SK-N-SH (cell line): ENCODE measurements around the gene SLC17A5. TPM values are rescaled to one million over a fixed set of nuclear protein-coding genes. Genes with fewer than 3 reads are reported as not detected.

Source experiments
- CTCF ChIA-PET: fragments of 300-600, 350-600 bp; formaldehyde crosslinking; extraction: SDS; loops from one replicate; lab custom pipeline; 2021; lab: Yijun Ruan, JAX
- POLR2A ChIA-PET: fragments of 350-600 bp; sonication (Branson Sonifier 250); formaldehyde crosslinking; extraction: SDS; loops from one replicate; lab custom pipeline; 2020; ENCODE audit warnings: antibody characterized with exemption, inconsistent platforms; lab: Yijun Ruan, JAX
- DNase-seq: peaks from one replicate; pipeline ENCODE4 v3.0.0; 2012
- H2AFZ ChIP-seq: fragments of 200-600 bp; sonication (generic); 2 replicates; pipeline ENCODE4 v1.8.1; 2016; ENCODE audit warnings: antibody characterized with exemption, mild to moderate bottlenecking, low read depth
- H3F3A ChIP-seq: fragments of 200-600 bp; sonication (generic); replicated peaks from 2 replicates; pipeline ENCODE3; 2016; ENCODE audit warnings: antibody characterized with exemption, mild to moderate bottlenecking; ENCODE audit not compliant: insufficient read depth
- H3K27ac ChIP-seq, 2 experiments: fragments of 200-500 bp in 1 of 2; fragments of 200-600 bp in 1 of 2; sonication (Bioruptor generic) in 1 of 2; sonication (generic), shearing (Covaris generic) in 1 of 2; 2 replicates each; pipeline versions ENCODE4 v1.5.1 to v1.6.1; 2014 to 2016; ENCODE audit warnings: low read depth in 2 of 2, inconsistent platforms in 1 of 2, low read length in 1 of 2, mild to moderate bottlenecking in 1 of 2, mixed read lengths in 1 of 2
- H3K27me3 ChIP-seq: fragments of 200-600 bp; sonication (generic), shearing (Covaris generic); 2 replicates; pipeline ENCODE4 v1.6.1; 2016; ENCODE audit warnings: mixed run types; ENCODE audit not compliant: insufficient read depth
- H3K36me3 ChIP-seq, 2 experiments: fragments of 200-500 bp in 1 of 2; fragments of 200-600 bp in 1 of 2; sonication (Bioruptor generic) in 1 of 2; sonication (generic) in 1 of 2; replicated peaks in 1 of 2; 2 replicates each; pipeline versions ENCODE3 to v1.5.1; 2014 to 2016; ENCODE audit warnings: low read length in 1 of 2, mild to moderate bottlenecking in 1 of 2; ENCODE audit not compliant: insufficient read depth in 2 of 2, control insufficient read depth in 1 of 2
- H3K4me1 ChIP-seq, 2 experiments: fragments of 200-500 bp in 1 of 2; fragments of 200-600 bp in 1 of 2; sonication (Bioruptor generic) in 1 of 2; sonication (generic), shearing (Covaris generic) in 1 of 2; 2 replicates each; pipeline versions ENCODE4 v1.5.1 to v1.6.1; 2014 to 2016; ENCODE audit warnings: low read depth in 1 of 2, low read length in 1 of 2, mixed run types in 1 of 2; ENCODE audit not compliant: insufficient read depth in 2 of 2, control insufficient read depth in 1 of 2
- H3K4me2 ChIP-seq: fragments of 200-600 bp; sonication (generic), shearing (Covaris generic); 2 replicates; pipeline ENCODE4 v1.6.1; 2017; ENCODE audit warnings: mixed run types
- H3K4me3 ChIP-seq, 2 experiments: fragments of 200-500 bp in 1 of 2; fragments of 200-600 bp in 1 of 2; sonication (Bioruptor generic) in 1 of 2; sonication (generic), shearing (Covaris generic) in 1 of 2; 2 replicates each; pipeline versions ENCODE4 v1.5.1 to v1.8.1; 2014 to 2016; ENCODE audit warnings: low read depth in 2 of 2, inconsistent platforms in 1 of 2, low read length in 1 of 2, mild to moderate bottlenecking in 1 of 2, mixed read lengths in 1 of 2, moderate library complexity in 1 of 2
- H3K79me2 ChIP-seq: fragments of 200-600 bp; sonication (generic); 2 replicates; pipeline ENCODE4 v1.8.1; 2017; ENCODE audit warnings: mild to moderate bottlenecking; ENCODE audit not compliant: insufficient read depth
- H3K9ac ChIP-seq: fragments of 200-600 bp; sonication (generic); 2 replicates; pipeline ENCODE4 v1.6.1; 2017; ENCODE audit warnings: mixed run types
- H3K9me2 ChIP-seq: fragments of 200-600 bp; sonication (generic); 2 replicates; pipeline ENCODE4 v1.6.1; 2017; ENCODE audit warnings: mixed run types
- H3K9me3 ChIP-seq: fragments of 200-600 bp; sonication (generic); 2 replicates; pipeline ENCODE4 v1.6.1; 2017; ENCODE audit warnings: mixed run types, mild to moderate bottlenecking, moderate library complexity
- H4K20me1 ChIP-seq: fragments of 200-600 bp; sonication (generic); 2 replicates; pipeline ENCODE4 v1.6.1; 2017; ENCODE audit warnings: mild to moderate bottlenecking, mixed run types; ENCODE audit not compliant: insufficient read depth
- CTCF ChIP-seq: fragments of 200-600 bp; sonication (generic); IDR thresholded peaks from 2 replicates; pipeline ENCODE4 v1.6.1; 2017; ENCODE audit warnings: antibody characterized with exemption, mild to moderate bottlenecking, moderate library complexity
- EP300 ChIP-seq, 2 experiments: IDR thresholded peaks; 2 replicates each; pipeline versions ENCODE4 v1.4.0 to v1.6.1; 2012; ENCODE audit warnings: borderline replicate concordance in 1 of 2, low read depth in 1 of 2, low read length in 1 of 2
- EZH2phosphoT487 ChIP-seq: fragments of 200-600 bp; sonication (generic); IDR thresholded peaks from 2 replicates; pipeline ENCODE4 v1.6.1; 2017; ENCODE audit warnings: low read depth, mixed run types, mild to moderate bottlenecking, antibody characterized with exemption, moderate library complexity, borderline replicate concordance
- FOXM1 ChIP-seq: IDR thresholded peaks from 2 replicates; pipeline ENCODE4 v1.4.0; 2012; ENCODE audit warnings: low read depth, mild to moderate bottlenecking
- GABPA ChIP-seq: IDR thresholded peaks from 2 replicates; pipeline ENCODE4 v1.4.0; 2012; ENCODE audit warnings: low read depth, mild to moderate bottlenecking
- GATA2 ChIP-seq: sonication (generic); formaldehyde crosslinking; IDR thresholded peaks from 2 replicates; pipeline ENCODE4 v1.5.0; 2020; ENCODE audit warnings: mild to moderate bottlenecking, missing genetic modification reagents
- JUND ChIP-seq: IDR thresholded peaks from 2 replicates; pipeline ENCODE4 v1.4.0; 2012
- MXI1 ChIP-seq: IDR thresholded peaks from 2 replicates; pipeline ENCODE4 v1.6.1; 2012; ENCODE audit warnings: mild to moderate bottlenecking, low read depth, low read length, improper control_type of control experiment
- NFIC ChIP-seq: IDR thresholded peaks from 2 replicates; pipeline ENCODE4 v1.4.0; 2012; ENCODE audit warnings: borderline replicate concordance
- PBX3 ChIP-seq: IDR thresholded peaks from 2 replicates; pipeline ENCODE4; 2012
- POLR2AphosphoS5 ChIP-seq: IDR thresholded peaks from 2 replicates; pipeline ENCODE4 v1.6.1; 2012; ENCODE audit warnings: low read depth, low read length
- RAD21 ChIP-seq: IDR thresholded peaks from 2 replicates; pipeline ENCODE4 v1.6.1; 2012; ENCODE audit warnings: mild to moderate bottlenecking, low read length
- RCOR1 ChIP-seq: fragments of 150-350 bp; IDR thresholded peaks from 2 replicates; pipeline ENCODE4 v1.6.1; 2017; ENCODE audit warnings: antibody characterized with exemption, low read length
- RFX5 ChIP-seq: IDR thresholded peaks from 2 replicates; pipeline ENCODE4 v1.6.1; 2012; ENCODE audit warnings: mild to moderate bottlenecking, improper control_type of control experiment, low read length
- SIN3A ChIP-seq: IDR thresholded peaks from 2 replicates; pipeline ENCODE4 v1.6.1; 2012; ENCODE audit warnings: low read depth, mild to moderate bottlenecking, low read length, moderate library complexity, borderline replicate concordance
- TCF12 ChIP-seq: IDR thresholded peaks from 2 replicates; pipeline ENCODE4 v1.4.0; 2012
- TEAD4 ChIP-seq: IDR thresholded peaks from 2 replicates; pipeline ENCODE4 v1.4.0; 2012; ENCODE audit warnings: mild to moderate bottlenecking, borderline replicate concordance; ENCODE audit not compliant: insufficient read depth
- USF1 ChIP-seq: IDR thresholded peaks from 2 replicates; pipeline ENCODE4 v1.4.0; 2012; ENCODE audit warnings: low read depth, borderline replicate concordance
- ZBTB33 ChIP-seq: IDR thresholded peaks from 2 replicates; pipeline ENCODE4 v1.4.0; 2012; ENCODE audit warnings: low read depth, borderline replicate concordance
- WGBS: methylation state at CpG from one replicate; pipeline ENCODE4 v1.1.6; 2017; ENCODE audit warnings: low lambda C conversion rate; 5-methylcytosine and 5-hydroxymethylcytosine counted together
- polyA plus RNA-seq, 3 experiments: library from polyadenylated mRNA; depleted of rRNA; stranded (reverse); fragments of >200 nt; gene quantifications; 2 replicates each; pipeline ENCODE4 v1.2.3, GENCODE V29; 2012

Gene SLC17A5
- polyA plus RNA-seq, 1 of the 3 experiments (the other 2 are of a cell fraction): 9.2 TPM

- Histone ChIP-seq H2AFZ (no peak overlapping the region), H3K36me3 (peaks cover 0 to 19% of the 10 kb centered on the region in 2 experiments), H3K79me2 (no peaks in the 10 kb centered on the region)
- no peak for TF ChIP-seq POLR2AphosphoS5
- TF ChIP-seq EZH2phosphoT487: no peak
- no peak for TF ChIP-seq ZBTB33
- no peak for TF ChIP-seq USF1
- TF ChIP-seq TCF12: no peak
- TF ChIP-seq MXI1: no peak
- no peak for TF ChIP-seq RFX5
- no peak for TF ChIP-seq GATA2 (CRISPR knock-in tag)
- no peak for TF ChIP-seq RAD21
- TF ChIP-seq PBX3: no peak
- TF ChIP-seq TEAD4: no peak
- TF ChIP-seq, all 33 proteins: peak for 0
- no peak for DNase-seq
- peaks cover 3% of the 10 kb centered on the region for H3F3A ChIP-seq
- H3K9me3 ChIP-seq: no peaks in the 10 kb centered on the region
- H3K27me3 ChIP-seq: no peaks in the 10 kb centered on the region
- ChIA-PET CTCF (interaction anchor here (0.6 to 4.3 kb wide), 5 partner anchors 12 to 328 kb away, joined by 3 to 22 read pairs (median 4); no protein-coding TSS in a partner anchor), POLR2A (interaction anchor here (0.7 kb wide), 1 partner anchor 53 kb away, joined by 5 read pairs; no protein-coding TSS in a partner anchor)
- no peak overlapping the region for H3K27ac ChIP-seq
- H3K4me3 ChIP-seq: no peak overlapping the region
- H3K9me2 ChIP-seq: no peaks in the 10 kb centered on the region
- no peak overlapping the region for H3K4me2 ChIP-seq
- no peaks in the 10 kb centered on the region for H4K20me1 ChIP-seq
- H3K9ac ChIP-seq: no peak overlapping the region
- 78% methylated on average over 3 of the region's 3 CpGs for WGBS
- H3K4me1 ChIP-seq: no peaks in the 10 kb centered on the region
These were observed 41.2 kb downstream of the SLC17A5 start for GRCh38 chr6:73612611-73613010.

GRCh38 chr6:73610444-73611275 is 43.1 kb downstream of the SLC17A5 start:
- H3K4me2 ChIP-seq: no peak overlapping the region
- peaks cover 0 to 19% of the 10 kb centered on the region in 2 experiments for H3K36me3 ChIP-seq
- WGBS: 45% methylated on average over 5 of the region's 6 CpGs
- H3K79me2 ChIP-seq: no peaks in the 10 kb centered on the region
- H3K9ac ChIP-seq: no peak overlapping the region
- CTCF ChIA-PET: interaction anchor here (0.5 to 4.3 kb wide), 25 partner anchors 9 to 677 kb away, joined by 3 to 22 read pairs (median 3); partner anchors contain the start of gene MTO1
- POLR2A ChIA-PET: no interaction called here
- H4K20me1 ChIP-seq: no peaks in the 10 kb centered on the region
- no peaks in the 10 kb centered on the region for H3K4me1 ChIP-seq
- H2AFZ ChIP-seq: no peak overlapping the region
- no peaks in the 10 kb centered on the region for H3K9me3 ChIP-seq
- DNase-seq: peak; percentile 42
- H3K27me3 ChIP-seq: no peaks in the 10 kb centered on the region
- no peaks in the 10 kb centered on the region for H3K9me2 ChIP-seq
- no peak overlapping the region for H3K4me3 ChIP-seq
- no peak overlapping the region for H3K27ac ChIP-seq
- H3F3A ChIP-seq: peaks cover 3% of the 10 kb centered on the region
- TF ChIP-seq MXI1 (no peak), NFIC (no peak), RCOR1 (no peak), SIN3A (no peak), RAD21 (peak; percentile 76), ZBTB33 (no peak), CTCF (peak; percentile 80), RFX5 (no peak), JUND (no peak), FOXM1 (no peak), EP300 (IDR thresholded peaks at IDR 0.05; ENCODE audit: borderline replicate concordance in 1 of 2, low read depth in 1 of 2, low read length in 1 of 2) (no peak), GABPA (no peak)
